ENCODE measurements around the gene DAAM2.

The DAAM2 gene

DNA sequence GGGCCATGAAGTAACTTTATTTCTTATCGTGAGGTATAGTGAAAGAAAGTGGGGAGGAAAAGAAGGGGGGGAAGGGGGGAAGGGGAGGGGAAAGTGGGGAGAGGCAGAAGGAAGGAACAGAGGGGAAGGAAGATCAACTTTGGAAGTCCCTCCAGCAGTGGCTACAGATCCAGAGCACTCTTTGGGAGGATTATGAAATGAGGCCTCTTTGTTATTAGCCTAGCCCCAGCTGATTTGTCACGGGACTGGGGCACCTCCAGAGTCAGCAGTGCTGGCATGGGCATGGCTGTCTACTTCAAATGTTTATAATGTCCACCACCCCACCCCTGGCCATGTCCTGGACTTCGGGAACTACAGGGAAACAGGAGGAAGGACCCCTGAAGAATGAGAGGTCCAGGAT lies 134.5 kb downstream of the DAAM2 start:
- FAIRE-seq = no peak
- TF ChIP-seq POLR2A (IDR thresholded peaks at IDR 0.05; ENCODE audit: low read depth, low read length) = no peak
- DNase-seq (ENCODE audit: insufficient read length, low spot score) = no peak

DNA sequence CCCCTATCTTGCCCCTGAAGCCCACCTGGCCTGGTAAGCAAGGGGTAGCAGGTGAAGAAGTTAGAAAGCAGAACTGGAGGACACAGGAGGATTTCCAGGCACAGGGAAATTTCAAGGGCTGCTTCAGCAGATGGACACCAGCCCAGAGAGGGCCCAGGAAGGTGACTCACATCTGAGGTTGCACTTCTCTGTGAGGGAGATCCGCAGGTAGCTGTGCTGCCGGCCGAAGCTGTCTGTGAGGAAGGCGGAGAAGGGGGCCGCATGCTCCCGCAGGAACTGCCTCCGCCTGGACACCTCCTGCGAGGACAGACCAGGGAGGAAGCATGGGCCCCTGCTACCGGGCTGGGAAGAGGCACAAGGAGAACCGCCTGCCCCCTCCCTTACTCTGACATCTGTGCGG lies 135.0 kb downstream of the DAAM2 start:
- no peak for FAIRE-seq
- DNase-seq (ENCODE audit: insufficient read length, low spot score) = peak; percentile 70
- no peak for TF ChIP-seq POLR2A (IDR thresholded peaks at IDR 0.05; ENCODE audit: low read depth, low read length)

DNA sequence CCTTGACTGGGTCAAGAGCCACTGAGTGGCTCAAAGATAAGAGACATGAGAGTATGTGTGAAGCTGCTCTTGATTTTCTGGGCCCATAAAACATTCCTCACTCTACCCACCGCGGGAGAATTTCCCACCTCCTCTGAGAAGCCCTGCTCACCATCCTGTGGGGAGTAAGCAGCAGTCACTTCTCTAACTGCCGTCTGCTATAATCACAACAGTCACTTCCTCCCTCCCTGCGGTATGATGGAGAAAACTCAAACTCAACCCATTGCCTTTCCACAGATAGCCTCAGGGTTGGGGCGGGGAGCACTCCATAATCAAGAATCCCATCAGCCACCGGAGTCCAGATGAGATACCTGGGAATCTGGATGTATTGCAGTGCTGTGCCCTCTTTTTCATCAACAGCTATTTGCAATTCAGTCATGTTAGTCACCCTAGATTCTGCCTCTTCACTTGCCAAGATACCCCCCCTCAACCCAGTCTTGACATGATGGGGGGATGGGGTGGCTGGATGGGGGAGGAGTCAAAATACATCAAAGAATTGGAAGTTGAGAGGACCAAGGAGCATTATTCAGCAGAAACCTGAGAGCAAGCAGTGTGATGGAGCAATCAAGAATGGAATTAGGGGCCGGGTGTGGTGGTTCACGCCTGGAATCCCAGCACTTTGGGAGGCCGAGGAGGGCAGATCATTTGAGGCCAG lies 137.0 kb downstream of the DAAM2 start:
- TF ChIP-seq POLR2A (IDR thresholded peaks at IDR 0.05; ENCODE audit: low read depth, low read length) = no peak
- FAIRE-seq (no peak), DNase-seq (ENCODE audit: insufficient read length, low spot score) (no peak)

DNA sequence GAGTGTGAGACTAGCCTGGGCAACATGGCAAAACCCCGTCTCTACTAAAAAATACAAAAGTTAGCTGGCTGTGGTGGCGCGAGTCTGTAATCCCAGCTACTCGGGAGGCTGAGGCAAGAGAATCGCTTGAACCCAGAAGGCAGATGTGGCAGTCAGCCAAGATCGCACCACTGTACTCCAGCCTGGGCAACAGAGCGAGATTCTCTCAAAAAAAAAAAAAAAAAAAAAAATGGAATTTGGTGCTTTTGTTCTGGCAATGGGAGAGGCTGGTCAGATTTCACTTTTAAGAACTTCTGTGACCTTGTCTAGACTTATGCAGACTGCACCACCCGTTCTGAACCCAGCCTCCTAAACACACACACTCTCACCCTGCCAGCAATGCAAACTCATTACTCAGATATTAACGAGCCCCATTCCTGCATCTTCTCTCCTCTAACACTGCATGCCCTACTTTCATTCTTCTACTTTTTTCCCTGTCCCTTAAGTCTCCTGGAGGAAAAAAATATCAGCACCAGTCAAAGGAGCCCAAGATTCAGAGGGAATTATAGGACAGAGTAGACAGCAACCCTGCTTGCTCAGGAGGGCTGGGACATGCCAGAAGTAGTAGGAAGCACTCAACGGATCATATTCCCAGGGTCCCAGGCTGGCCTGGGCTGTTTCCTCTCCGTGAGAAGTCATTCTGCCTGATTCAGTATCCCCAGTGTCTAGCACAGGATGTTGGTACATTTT lies 137.7 kb downstream of the DAAM2 start:
- no peak for TF ChIP-seq POLR2A (IDR thresholded peaks at IDR 0.05; ENCODE audit: low read depth, low read length)
- DNase-seq (ENCODE audit: insufficient read length, low spot score) = no peak
- FAIRE-seq = no peak

DNA sequence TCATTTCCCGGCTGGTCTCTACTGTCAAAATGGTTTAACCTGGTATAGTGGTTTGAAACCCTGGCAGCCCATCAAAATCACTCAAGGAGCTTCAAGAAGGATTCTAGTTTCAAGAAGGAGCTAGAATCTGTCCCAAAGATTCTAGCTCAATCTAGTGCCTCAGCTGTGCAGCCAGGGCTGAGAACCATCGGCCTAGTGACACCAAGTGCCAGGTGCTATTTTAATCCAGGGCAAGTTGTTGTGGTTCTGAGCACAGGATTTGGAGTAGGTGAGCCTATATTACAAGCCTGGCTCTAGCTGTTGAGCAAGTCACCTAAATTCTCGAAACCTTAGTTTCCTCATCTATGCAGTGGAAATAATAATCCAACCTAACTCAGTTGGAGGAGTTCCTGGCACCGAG lies 138.4 kb downstream of the DAAM2 start:
- no peak for TF ChIP-seq POLR2A (IDR thresholded peaks at IDR 0.05; ENCODE audit: low read depth, low read length)
- DNase-seq (ENCODE audit: insufficient read length, low spot score) (no peak), FAIRE-seq (no peak)

DNA sequence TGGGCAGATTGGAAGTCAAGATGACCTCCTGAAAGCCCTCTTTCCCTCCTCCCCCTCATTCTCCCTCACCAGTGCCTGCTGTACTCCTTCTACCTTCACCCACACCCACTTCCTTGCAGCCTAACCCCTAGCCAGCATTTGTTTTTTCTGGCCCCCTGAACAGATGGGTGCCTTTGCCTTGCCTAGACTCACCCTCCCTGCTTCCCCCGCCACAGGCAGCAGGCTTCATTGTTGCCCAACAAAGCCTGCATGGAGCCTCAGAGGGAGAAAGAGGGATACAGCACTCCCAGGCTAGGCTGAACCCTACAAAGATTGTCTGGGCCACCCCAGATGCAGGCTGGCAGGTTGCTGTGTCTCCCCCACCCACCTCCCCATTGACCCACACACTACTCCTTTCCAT lies 139.4 kb downstream of the DAAM2 start:
- no peak for FAIRE-seq
- no peak for DNase-seq (ENCODE audit: insufficient read length, low spot score)
- no peak for TF ChIP-seq POLR2A (IDR thresholded peaks at IDR 0.05; ENCODE audit: low read depth, low read length)

DNA sequence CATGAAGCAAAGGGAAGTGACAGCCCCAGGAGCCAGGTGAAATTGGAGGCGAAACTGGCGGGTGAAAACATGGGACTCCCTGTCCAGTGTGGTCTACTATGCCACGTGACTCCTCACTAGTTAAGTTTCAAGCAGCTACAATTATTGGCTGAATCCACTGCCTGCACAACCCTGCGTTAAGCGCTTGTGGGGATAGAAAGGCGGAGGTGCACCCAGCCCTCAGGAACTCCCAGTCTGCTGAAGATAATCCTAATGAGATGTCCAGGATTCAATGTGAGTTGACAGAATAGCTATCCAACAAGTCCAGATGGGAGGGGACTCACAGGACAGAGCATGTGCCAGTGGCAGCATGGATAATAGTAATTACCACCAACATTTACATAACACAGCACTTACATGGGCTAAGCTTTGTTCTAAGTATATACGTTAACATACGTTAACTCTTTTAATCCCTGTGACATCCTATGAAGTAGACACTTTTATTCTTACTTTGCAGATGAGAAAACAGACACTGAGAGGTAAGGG lies 140.3 kb downstream of the DAAM2 start:
- no peak for TF ChIP-seq POLR2A (IDR thresholded peaks at IDR 0.05; ENCODE audit: low read depth, low read length)
- no peak for DNase-seq (ENCODE audit: insufficient read length, low spot score)
- no peak for FAIRE-seq

DNA sequence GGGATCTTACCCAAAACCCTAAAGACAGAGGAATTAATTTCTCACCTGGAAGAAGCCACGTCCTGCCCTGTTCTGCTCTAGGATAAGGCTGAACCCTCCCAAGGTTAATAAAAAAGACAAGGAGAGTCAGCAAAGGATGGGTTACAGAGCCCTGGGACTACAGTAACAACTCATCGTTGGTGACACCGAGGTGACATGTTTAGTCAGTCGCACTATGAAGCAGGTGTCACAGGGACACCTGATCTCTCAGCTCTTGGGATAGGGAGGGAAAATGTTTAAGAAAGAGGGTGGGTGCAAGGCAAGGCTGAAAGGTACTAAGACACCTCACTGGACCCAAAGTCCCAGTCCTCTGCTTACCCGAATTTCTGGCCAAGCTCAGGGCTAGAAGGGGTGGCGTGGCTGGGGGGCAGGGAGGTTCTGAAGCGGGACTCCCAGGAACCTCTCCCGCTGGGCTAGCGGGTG lies 141.5 kb downstream of the DAAM2 start:
- FAIRE-seq (no peak), DNase-seq (ENCODE audit: insufficient read length, low spot score) (no peak)
- TF ChIP-seq POLR2A (IDR thresholded peaks at IDR 0.05; ENCODE audit: low read depth, low read length) = no peak

DNA sequence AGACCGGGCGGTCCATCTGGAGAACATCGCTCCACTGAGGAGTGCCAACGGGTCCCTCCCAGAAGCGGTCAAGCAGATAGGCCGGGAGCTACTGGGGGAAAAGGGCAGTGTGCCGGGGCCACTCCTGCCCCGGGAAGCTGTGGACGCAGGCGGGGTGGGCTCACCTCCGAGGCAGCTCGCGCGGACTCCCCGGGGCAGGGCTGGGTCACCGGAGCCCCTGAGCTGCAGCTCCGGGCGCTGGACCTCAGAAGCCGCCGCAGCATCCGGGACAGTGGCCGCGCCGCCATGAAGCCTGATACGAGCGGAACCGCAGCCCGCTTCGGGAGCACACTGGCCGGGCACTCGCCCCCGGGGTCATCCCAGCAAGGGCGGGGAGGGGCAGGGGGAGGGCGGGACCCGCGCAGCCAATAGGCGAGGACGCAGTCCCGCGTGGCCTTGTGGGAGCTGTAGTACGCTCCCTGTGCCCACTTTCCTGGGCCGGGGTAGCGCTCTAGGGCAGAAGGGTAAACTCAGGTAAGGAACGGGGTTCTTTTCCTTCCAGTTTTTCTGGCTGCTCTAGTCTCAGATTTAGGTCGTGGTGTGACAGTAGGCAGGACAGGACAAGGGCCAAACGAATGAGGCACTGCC lies 142.1 kb downstream of the DAAM2 start, which contains the start of gene MOCS1:
Gene MOCS1 (minus strand): TSS at position 332 of the 627 bp plus-strand sequence. CDS start 45 bp downstream, at position 287.
- peak; percentile 64 for TF ChIP-seq POLR2A (IDR thresholded peaks at IDR 0.05; ENCODE audit: low read depth, low read length)
- FAIRE-seq (no peak), DNase-seq (ENCODE audit: insufficient read length, low spot score) (peak; percentile 81)

DNA sequence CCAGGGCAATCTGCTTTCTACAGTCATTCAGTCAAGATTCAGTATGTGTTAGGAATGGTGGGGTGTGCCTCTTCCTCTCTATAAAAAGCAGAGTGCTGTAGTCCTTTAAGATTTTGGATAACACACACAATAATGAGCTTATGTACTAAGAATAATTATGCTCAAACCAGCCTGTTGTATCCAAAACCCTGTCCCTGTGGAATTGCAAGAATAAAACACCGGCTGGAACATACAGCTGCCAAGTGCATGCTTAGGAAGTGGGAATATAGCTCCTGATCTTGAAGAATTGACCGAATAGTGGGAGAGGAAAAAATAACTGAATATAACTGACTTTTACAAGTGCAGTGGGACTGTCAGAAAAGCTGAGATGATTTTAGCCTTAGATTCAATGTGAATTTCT lies 143.1 kb downstream of the DAAM2 start:
- FAIRE-seq (no peak), DNase-seq (ENCODE audit: insufficient read length, low spot score) (no peak)
- no peak for TF ChIP-seq POLR2A (IDR thresholded peaks at IDR 0.05; ENCODE audit: low read depth, low read length)

DNA sequence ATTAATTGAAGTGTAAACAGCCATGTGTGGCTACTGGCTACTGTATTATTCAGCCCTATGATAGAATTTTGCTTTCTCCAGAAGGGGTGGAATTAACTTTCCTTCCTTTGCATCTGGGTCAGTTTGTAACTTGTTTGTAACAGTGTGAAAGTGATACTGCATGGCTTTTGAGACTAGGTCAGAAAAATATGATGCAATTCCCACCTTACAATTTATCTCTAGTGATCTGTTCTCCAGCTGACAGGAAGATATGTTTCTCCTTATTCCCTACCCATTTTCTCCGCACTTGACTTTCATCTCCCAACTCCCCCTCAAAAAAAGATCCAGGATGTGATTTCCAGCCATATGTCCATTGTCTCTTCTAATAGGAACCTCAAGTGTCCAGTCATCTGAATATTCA lies 144.7 kb downstream of the DAAM2 start:
- DNase-seq (ENCODE audit: insufficient read length, low spot score) (no peak), FAIRE-seq (no peak)
- no peak for TF ChIP-seq POLR2A (IDR thresholded peaks at IDR 0.05; ENCODE audit: low read depth, low read length)

DNA sequence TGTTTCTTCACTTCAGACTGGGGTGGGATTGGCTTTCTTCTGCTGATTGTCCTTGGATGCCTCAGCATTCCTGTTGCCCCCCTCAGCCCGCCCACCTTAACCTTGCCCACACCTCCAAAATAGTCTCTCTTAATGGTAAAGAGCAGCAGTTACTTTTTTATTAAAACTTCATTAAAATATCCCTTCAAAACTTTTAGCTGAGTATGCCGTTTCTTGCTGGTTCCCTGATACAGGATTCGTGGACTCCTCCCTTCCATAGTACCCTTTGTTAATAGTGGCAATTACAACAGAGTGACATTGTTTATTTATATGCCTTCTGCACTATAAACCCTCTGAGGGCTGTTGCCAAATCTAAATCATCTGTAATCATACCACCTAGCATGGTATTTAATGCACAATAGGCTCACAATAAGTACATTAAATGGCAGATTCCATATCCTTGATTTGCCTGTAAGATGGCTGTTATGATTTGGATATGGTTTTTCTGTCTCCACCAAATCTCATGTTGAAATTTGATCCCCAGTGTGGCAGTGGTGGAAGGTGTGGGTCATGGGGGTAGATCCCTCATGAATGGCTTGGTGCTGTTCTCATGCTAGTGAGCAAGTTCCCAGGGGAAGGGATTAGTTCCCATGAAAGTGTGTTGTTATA lies 145.6 kb downstream of the DAAM2 start:
- DNase-seq (ENCODE audit: insufficient read length, low spot score) (no peak), FAIRE-seq (no peak)
- TF ChIP-seq POLR2A (IDR thresholded peaks at IDR 0.05; ENCODE audit: low read depth, low read length) = no peak

DNA sequence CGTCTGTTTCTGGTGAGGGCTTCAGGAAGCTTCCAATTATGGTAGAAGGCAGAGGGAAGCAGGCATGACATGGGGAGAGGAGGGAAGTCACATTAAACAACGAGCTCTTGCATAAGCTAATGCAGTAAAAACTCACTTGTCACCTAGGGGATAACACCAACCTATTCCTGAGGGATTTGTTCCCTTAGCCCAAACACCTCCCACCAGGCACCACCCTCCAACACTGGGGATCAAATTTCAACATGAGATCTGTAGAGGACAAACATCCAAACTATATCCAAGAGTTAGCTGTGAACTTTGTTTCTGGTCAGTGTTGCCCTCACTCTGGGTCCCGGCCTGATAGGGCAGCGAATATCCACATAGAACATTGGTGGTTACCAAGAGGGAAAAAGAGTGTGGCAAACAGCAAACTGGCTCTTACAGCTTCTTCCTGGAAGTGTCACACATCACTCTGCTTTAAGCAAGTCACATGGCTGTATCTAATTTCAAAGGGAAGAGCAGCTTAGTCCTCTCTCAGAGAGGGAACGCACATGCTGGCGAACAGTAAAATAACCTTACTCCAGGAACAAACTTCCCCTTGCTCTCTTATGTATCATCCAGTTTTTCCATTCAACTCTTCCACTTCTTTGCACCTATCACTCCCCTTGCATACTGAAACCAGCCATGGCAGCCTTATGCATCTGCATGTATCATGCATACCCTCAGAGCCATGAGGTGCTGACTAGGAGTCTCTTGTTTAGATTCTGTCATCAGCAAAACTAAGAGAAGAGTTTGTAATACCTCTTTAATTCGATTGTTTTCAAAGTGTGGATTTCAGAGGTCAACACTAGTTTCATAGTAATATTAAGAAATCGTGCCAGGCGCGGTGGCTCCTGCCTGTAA lies 146.8 kb downstream of the DAAM2 start:
- FAIRE-seq (no peak), DNase-seq (ENCODE audit: insufficient read length, low spot score) (no peak)
- TF ChIP-seq POLR2A (IDR thresholded peaks at IDR 0.05; ENCODE audit: low read depth, low read length) = no peak
